Neuronal stem cell (in vitro differentiated cells): ENCODE results near the gene CHST3.
A peak's percentile ranks its signal among the peaks of the same experiment; 100 is the strongest.

Experiments used
- DNase-seq: peaks from one replicate; pipeline ENCODE4 v3.0.0-alpha.2; 2013; ENCODE audit warnings: low spot score
- H2AFZ ChIP-seq: one replicate; pipeline ENCODE4 v1.6.1; 2013; ENCODE audit warnings: mild to moderate bottlenecking, low read length, inconsistent platforms
- H2AK5ac ChIP-seq: 2 replicates; pipeline ENCODE4 v1.6.1; 2013; ENCODE audit warnings: low read depth, mild to moderate bottlenecking, inconsistent platforms, low read length, moderate library complexity, mixed read lengths
- H2BK120ac ChIP-seq: 2 replicates; pipeline ENCODE4 v1.6.1; 2013; ENCODE audit warnings: low read depth, mild to moderate bottlenecking, inconsistent platforms, low read length, moderate library complexity, mixed read lengths
- H2BK12ac ChIP-seq: one replicate; pipeline ENCODE4 v1.6.1; 2013; ENCODE audit warnings: low read length, inconsistent platforms
- H2BK15ac ChIP-seq: 2 replicates; pipeline ENCODE4 v1.6.1; 2013; ENCODE audit warnings: mild to moderate bottlenecking, low read length, inconsistent platforms, mixed read lengths
- H2BK5ac ChIP-seq: one replicate; pipeline ENCODE4 v1.6.1; 2013; ENCODE audit warnings: inconsistent platforms, mild to moderate bottlenecking, low read length, moderate library complexity
- H3K14ac ChIP-seq: one replicate; pipeline ENCODE4 v1.6.1; 2013; ENCODE audit warnings: low read length, inconsistent platforms
- H3K18ac ChIP-seq: 2 replicates; pipeline ENCODE4 v1.6.1; 2013; ENCODE audit warnings: low read length, inconsistent platforms
- H3K23ac ChIP-seq: 2 replicates; pipeline ENCODE4 v1.6.1; 2013; ENCODE audit warnings: low read depth, mild to moderate bottlenecking, mixed read lengths, low read length, inconsistent platforms; ENCODE audit not compliant: poor library complexity
- H3K27ac ChIP-seq: replicated peaks from 3 replicates; pipeline ENCODE4 v1.5.1; 2013; ENCODE audit warnings: low read length, inconsistent platforms
- H3K27me3 ChIP-seq, 3 experiments: 2 replicates each; pipeline ENCODE4 v1.6.1; 2013; ENCODE audit warnings: low read length in 3 of 3, mild to moderate bottlenecking in 2 of 3, inconsistent platforms in 1 of 3, low read depth in 1 of 3, mixed read lengths in 1 of 3, moderate library complexity in 1 of 3; ENCODE audit not compliant: control insufficient read depth in 3 of 3, insufficient read depth in 3 of 3
- H3K36me3 ChIP-seq, 2 donors: replicated peaks in 1 of 2; 2 replicates each; pipeline ENCODE4 v1.6.1; 2013; ENCODE audit warnings: low read length in 2 of 2; ENCODE audit not compliant: control insufficient read depth in 2 of 2, insufficient read depth in 2 of 2
- H3K4ac ChIP-seq: 2 replicates; pipeline ENCODE4 v1.6.1; 2013; ENCODE audit warnings: inconsistent platforms, mild to moderate bottlenecking, low read length, moderate library complexity
- H3K4me1 ChIP-seq, 2 donors: 1 replicate in 1 of 2; 2 replicates in 1 of 2; pipeline ENCODE4 v1.6.1; 2013; ENCODE audit warnings: low read length in 2 of 2, low read depth in 1 of 2; ENCODE audit not compliant: control insufficient read depth in 2 of 2, insufficient read depth in 1 of 2
- H3K4me2 ChIP-seq: one replicate; pipeline ENCODE4 v1.6.1; 2013; ENCODE audit warnings: mild to moderate bottlenecking, low read length, inconsistent platforms; ENCODE audit not compliant: insufficient read depth, poor library complexity, severe bottlenecking
- H3K4me3 ChIP-seq, 2 donors: 2 replicates each; pipeline ENCODE4 v1.5.1; 2013; ENCODE audit warnings: low read length in 2 of 2, mild to moderate bottlenecking in 2 of 2, inconsistent platforms in 1 of 2, moderate library complexity in 1 of 2
- H3K79me1 ChIP-seq: one replicate; pipeline ENCODE4 v1.6.1; 2013; ENCODE audit warnings: low read depth, mild to moderate bottlenecking, inconsistent platforms, low read length, moderate library complexity
- H3K9ac ChIP-seq: one replicate; pipeline ENCODE4 v1.6.1; 2013; ENCODE audit warnings: mild to moderate bottlenecking, low read depth, low read length, inconsistent platforms; ENCODE audit not compliant: poor library complexity
- H3K9me3 ChIP-seq, 2 donors: replicated peaks in 1 of 2; 2 replicates each; pipeline versions ENCODE3 to v1.6.1; 2013; ENCODE audit warnings: low read length in 2 of 2, mild to moderate bottlenecking in 2 of 2, inconsistent platforms in 1 of 2, low read depth in 1 of 2, mixed read lengths in 1 of 2, moderate library complexity in 1 of 2; ENCODE audit not compliant: control insufficient read depth in 2 of 2, insufficient read depth in 1 of 2
- H4K8ac ChIP-seq: one replicate; pipeline ENCODE4 v1.6.1; 2013; ENCODE audit warnings: low read depth, mild to moderate bottlenecking, inconsistent platforms, low read length, moderate library complexity
- H4K91ac ChIP-seq: one replicate; pipeline ENCODE4 v1.6.1; 2013; ENCODE audit warnings: low read length, low read depth, mild to moderate bottlenecking, inconsistent platforms; ENCODE audit not compliant: poor library complexity
- WGBS, 2 donors: extraction: QIAGEN DNeasy Blood & Tissue Kit; methylation state at CpG; one replicate each; pipeline ENCODE4 v1.1.7; 2013; ENCODE audit warnings: missing lambda C conversion rate in 2 of 2, mixed read lengths in 1 of 2; ENCODE audit not compliant: insufficient read length in 2 of 2, insufficient replicate concordance in 1 of 2; ENCODE audit errors: extremely low coverage in 2 of 2; 5-methylcytosine and 5-hydroxymethylcytosine counted together

The CHST3 gene

DNA sequence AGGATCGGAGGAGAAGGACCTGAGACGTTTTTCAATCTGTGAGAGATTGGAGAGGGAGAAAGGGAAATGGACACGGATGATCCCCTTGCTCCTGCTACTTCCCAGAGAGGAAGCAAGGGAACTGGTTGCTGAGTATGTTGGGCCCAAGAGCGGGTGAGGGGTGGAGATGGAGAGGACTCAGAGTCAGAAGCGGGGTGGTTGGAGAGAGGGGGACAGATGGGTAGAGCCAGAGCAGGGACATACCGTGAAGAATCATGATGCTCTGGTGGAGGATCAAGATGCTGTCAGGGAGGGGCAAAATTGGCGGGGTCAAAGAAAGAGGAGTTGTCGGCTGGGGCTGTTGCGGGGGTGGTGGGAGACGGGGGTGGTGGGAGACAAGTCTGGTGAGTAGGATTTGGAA lies 2.4 kb upstream of the CHST3 start:
- Histone ChIP-seq H3K23ac (peak overlapping the region; percentile 20), H3K4me2 (no peak overlapping the region), H2AFZ (no peak overlapping the region), H4K91ac (no peak overlapping the region), H2BK5ac (no peak overlapping the region), H3K18ac (peak overlapping the region; percentile 39), H3K9me3 (peaks cover 0 to 11% of the 10 kb centered on the region in 2 donors), H2AK5ac (peak overlapping the region; percentile 57), H4K8ac (no peak overlapping the region), H3K14ac (no peak overlapping the region), H3K9ac (no peak overlapping the region), H2BK15ac (no peak overlapping the region), H2BK12ac (no peak overlapping the region), H3K4ac (no peak overlapping the region), H3K79me1 (peaks cover 5% of the 10 kb centered on the region), H3K4me1 (peaks cover 5 to 15% of the 10 kb centered on the region in 2 donors), H3K27ac (no peak overlapping the region), H3K36me3 (no peaks in the 10 kb centered on the region), H3K4me3 (no peak overlapping the region), H2BK120ac (no peak overlapping the region), H3K27me3 (peaks cover 0 to 23% (median 12%) of the 10 kb centered on the region in 3 experiments)
- no peak for DNase-seq
- WGBS, 2 donors, result no CpG with 5 or more reads among the region's 10 CpGs

DNA sequence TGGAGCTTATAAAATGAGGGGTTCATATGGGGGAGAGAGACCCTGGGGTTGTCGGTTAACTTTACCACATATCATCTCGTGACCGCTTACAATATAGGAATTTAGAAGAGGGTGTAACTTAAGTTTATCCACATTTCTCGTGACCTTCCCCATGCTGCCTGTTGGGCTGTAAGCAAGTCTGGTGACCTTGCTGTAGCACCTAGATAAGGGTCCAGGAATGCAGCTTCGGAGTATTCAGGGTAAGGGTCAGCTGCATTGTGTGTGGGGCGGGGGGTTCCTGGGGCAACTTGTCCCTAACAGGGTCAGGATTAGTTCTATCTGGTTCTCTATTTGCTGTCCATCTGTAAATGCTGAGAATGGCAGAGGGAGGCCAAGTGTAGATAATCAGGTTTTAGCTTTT lies 1.3 kb upstream of the CHST3 start:
- Histone ChIP-seq H3K4me1 (peaks cover 5 to 15% of the 10 kb centered on the region in 2 donors), H3K14ac (no peak overlapping the region), H3K36me3 (no peaks in the 10 kb centered on the region), H4K8ac (no peak overlapping the region), H3K4me3 (no peak overlapping the region), H3K18ac (no peak overlapping the region), H2BK15ac (no peak overlapping the region), H2AFZ (no peak overlapping the region), H3K79me1 (peaks cover 7% of the 10 kb centered on the region), H3K9ac (no peak overlapping the region), H3K9me3 (peaks cover 0 to 11% of the 10 kb centered on the region in 2 donors), H3K23ac (no peak overlapping the region), H3K27ac (no peak overlapping the region), H4K91ac (no peak overlapping the region), H3K4ac (no peak overlapping the region), H3K27me3 (peaks cover 0 to 22% (median 12%) of the 10 kb centered on the region in 3 experiments), H2BK5ac (no peak overlapping the region), H2BK12ac (no peak overlapping the region), H2BK120ac (no peak overlapping the region), H2AK5ac (no peak overlapping the region), H3K4me2 (no peak overlapping the region)
- WGBS, 2 donors, result no CpG with 5 or more reads among the region's 6 CpGs
- DNase-seq, result no peak

DNA sequence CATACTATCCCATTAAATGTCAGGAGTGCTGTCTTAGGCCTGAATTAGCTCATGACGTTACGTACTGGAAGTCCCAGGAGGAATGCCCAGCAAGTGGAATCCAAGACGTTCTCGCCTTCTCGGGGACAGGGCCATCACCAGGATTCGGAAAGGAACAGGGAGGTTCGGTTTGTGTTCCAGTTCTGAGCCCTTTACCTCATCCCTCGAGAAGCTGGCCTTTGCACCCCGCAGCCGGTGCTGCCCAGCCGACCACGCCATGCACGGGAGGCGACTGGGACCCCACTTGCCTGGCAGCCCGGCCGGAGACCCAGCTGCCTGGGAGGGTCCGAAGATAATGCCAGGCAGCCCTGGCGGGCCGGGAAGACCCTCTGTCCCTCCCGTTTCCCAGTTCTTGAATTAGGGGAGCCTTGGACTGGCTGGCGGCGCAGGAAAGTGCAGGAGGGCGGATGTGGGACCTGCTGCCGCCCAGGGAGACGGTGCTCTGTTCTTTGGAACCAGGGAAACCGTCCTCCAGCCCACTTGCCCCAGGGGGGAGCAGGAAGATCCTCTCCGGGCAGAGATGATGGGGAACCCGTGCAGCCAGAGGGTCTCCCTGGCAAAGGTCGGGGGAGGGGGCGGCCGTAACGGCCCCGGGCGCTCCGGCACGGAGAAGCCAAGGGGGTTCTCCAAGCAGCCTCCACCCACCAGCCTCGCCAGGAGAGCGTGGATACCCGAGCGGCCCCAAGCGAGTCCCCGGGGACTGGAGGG lies 671 bp upstream of the CHST3 start:
- Histone ChIP-seq H4K91ac (peak overlapping the region; percentile 94), H3K23ac (peak overlapping the region; percentile 77), H3K79me1 (peaks cover 7% of the 10 kb centered on the region), H3K4me2 (peak overlapping the region; percentile 83), H2BK15ac (peak overlapping the region; percentile 99), H2AFZ (peak overlapping the region; percentile 93), H3K9me3 (peaks cover 0 to 11% of the 10 kb centered on the region in 2 donors), H3K9ac (peak overlapping the region; percentile 66), H2BK5ac (peak overlapping the region; percentile 77), H2BK12ac (peak overlapping the region; percentile 64), H3K4ac (no peak overlapping the region), H3K36me3 (no peaks in the 10 kb centered on the region), H3K4me1 (peaks cover 7 to 15% of the 10 kb centered on the region in 2 donors), H3K27me3 (peaks cover 0 to 16% (median 12%) of the 10 kb centered on the region in 3 experiments), H4K8ac (peak overlapping the region; percentile 89), H2BK120ac (peak overlapping the region; percentile 92), H3K4me3 (peak overlapping the region; percentile 75 to 89), H3K14ac (peak overlapping the region; percentile 60), H3K27ac (no peak overlapping the region), H3K18ac (peak overlapping the region; percentile 97), H2AK5ac (peak overlapping the region; percentile 85)
- DNase-seq, result no peak
- no CpG with 5 or more reads among the region's 42 CpGs for WGBS, 2 donors

DNA sequence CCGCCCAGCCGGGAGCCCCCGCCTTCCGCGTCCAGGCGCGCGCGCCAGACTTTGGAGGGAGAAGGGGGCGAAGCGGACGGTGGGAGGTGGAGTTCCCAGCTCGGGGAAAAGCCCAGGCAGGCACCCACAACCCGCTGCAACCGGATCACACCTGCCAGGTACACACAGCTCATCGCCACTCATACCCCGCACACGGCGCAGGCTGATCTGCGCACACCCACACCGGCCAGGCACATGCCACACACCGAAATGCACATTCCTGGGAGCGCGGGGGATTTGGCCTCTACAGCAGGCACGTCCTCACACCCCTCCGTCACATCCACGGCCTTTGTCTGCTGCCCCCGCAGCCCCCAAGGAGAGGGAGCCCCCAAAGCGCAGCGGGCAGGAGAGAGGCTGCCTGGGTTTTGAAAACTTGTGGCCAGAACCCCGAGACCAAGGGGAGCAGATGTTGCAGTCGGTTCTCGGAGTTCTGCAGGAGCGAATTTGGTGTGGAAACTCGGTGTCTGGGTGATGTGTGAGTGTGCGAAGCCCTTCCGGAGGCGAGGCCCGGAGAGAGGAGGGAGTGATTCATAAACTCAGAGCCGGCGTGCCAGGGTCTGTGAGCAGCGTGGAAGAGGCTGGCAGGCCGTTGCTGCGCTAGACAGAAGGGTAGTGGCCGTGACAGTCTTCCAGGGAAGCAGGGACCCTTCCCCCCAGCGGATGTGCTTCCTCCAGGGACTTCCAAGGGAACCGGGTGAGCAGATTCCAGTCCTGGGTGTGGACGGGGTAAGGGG lies 734 bp downstream of the CHST3 start:
- Histone ChIP-seq H3K23ac (peak overlapping the region; percentile 77), H2BK5ac (peak overlapping the region; percentile 47), H4K8ac (no peak overlapping the region), H3K18ac (peak overlapping the region; percentile 97), H3K36me3 (no peaks in the 10 kb centered on the region), H2BK120ac (no peak overlapping the region), H3K4ac (no peak overlapping the region), H3K27ac (no peak overlapping the region), H3K14ac (peak overlapping the region; percentile 83), H2AK5ac (peak overlapping the region; percentile 28), H3K9ac (peak overlapping the region; percentile 88), H3K4me1 (peaks cover 11 to 21% of the 10 kb centered on the region in 2 donors), H3K27me3 (peaks cover 0 to 12% (median 11%) of the 10 kb centered on the region in 3 experiments), H4K91ac (peak overlapping the region; percentile 2), H3K4me2 (peak overlapping the region; percentile 83), H3K79me1 (peaks cover 10% of the 10 kb centered on the region), H2BK15ac (peak overlapping the region; percentile 99), H2AFZ (peak overlapping the region; percentile 93), H2BK12ac (no peak overlapping the region), H3K9me3 (peaks cover 0 to 11% of the 10 kb centered on the region in 2 donors), H3K4me3 (peak overlapping the region; percentile 75 to 89)
- WGBS, 2 donors, result no CpG with 5 or more reads among the region's 48 CpGs
- no peak for DNase-seq
